HepG2 (cell line): Measurements from ENCODE around the gene DDN. TPM values are rescaled to one million over a fixed set of nuclear protein-coding genes. Genes with fewer than 3 reads are reported as not detected.

Source experiments
- polyA plus RNA-seq, 8 experiments: library from polyadenylated mRNA; depleted of rRNA in 3 of 8; stranded (reverse) in 7 of 8; unstranded in 1 of 8; fragments of >200 nt; fragmentation: Illumina TruSeq in 4 of 8; extraction: Trizol in 4 of 8; gene quantifications; 2 replicates each; pipeline versions ENCODE4 v1.2.1 to v1.2.3, GENCODE V29; 2011 to 2016; ENCODE audit warnings: low read depth in 4 of 8, missing spikeins in 1 of 8, mixed read lengths in 1 of 8; ENCODE audit not compliant: insufficient read depth in 1 of 8
- small RNA-seq, 3 experiments: library from RNA; depleted of rRNA; stranded (forward); fragments of <200 nt; gene quantifications; one replicate each; pipeline ENCODE3, GENCODE V24; 2012; ENCODE audit warnings: low read depth in 2 of 3, low replicate concordance in 1 of 3; ENCODE audit not compliant: insufficient read length in 3 of 3, insufficient read depth in 2 of 3
- total RNA-seq, 5 experiments: library from RNA; depleted of rRNA; stranded (reverse); fragments of >200 nt; fragmentation: Illumina TruSeq; extraction: Trizol; gene quantifications; 2 replicates each; pipeline ENCODE4 v1.2.3, GENCODE V29; 2016; ENCODE audit warnings: low read depth in 1 of 5

Gene DDN
- total and polyA plus RNA-seq, 2 of the 13 experiments (the other 11 are each of a cell fraction or from before 2014, with no cell fraction given), result 0.24 to 0.53 TPM

Small RNAs within 50 kb of the gene (small RNA-seq; reads per million reads assigned to genes)
- gene RNU6-940P, result 0 reads per million in 3 experiments

Other genes with a start within 250 kb of the DDN start
- 6.8 and 10.6 TPM in 2 replicates for gene ADCY6, start 210.3 kb downstream of the DDN start, total RNA-seq (2016; rRNA removed; fragmentation: Illumina TruSeq; extraction: Trizol)
- gene ADCY6, start 210.3 kb downstream of the DDN start, polyA plus RNA-seq (2011; rRNA removed), result 11.8 and 15.4 TPM in 2 replicates
- 0.29 TPM in 1 of 2 replicates, not detected in the other for gene CACNB3, start 180.9 kb downstream of the DDN start, total RNA-seq (2016; rRNA removed; fragmentation: Illumina TruSeq; extraction: Trizol)
- gene CACNB3, start 180.9 kb downstream of the DDN start, polyA plus RNA-seq (2011; rRNA removed), result 0.54 and 0.88 TPM in 2 replicates
- gene DDX23, start 147.2 kb downstream of the DDN start, total RNA-seq (2016; rRNA removed; fragmentation: Illumina TruSeq; extraction: Trizol), result 81.5 and 90.0 TPM in 2 replicates
- gene DDX23, start 147.2 kb downstream of the DDN start, polyA plus RNA-seq (2011; rRNA removed), result 35.7 and 42.2 TPM in 2 replicates
- 1.8 and 2.2 TPM in 2 replicates for gene RND1, start 133.5 kb downstream of the DDN start, total RNA-seq (2016; rRNA removed; fragmentation: Illumina TruSeq; extraction: Trizol)
- gene RND1, start 133.5 kb downstream of the DDN start, polyA plus RNA-seq (2011; rRNA removed), result 1.9 and 2.8 TPM in 2 replicates
- 6.0 and 15.5 TPM in 2 replicates for gene FKBP11, start 73.9 kb downstream of the DDN start, total RNA-seq (2016; rRNA removed; fragmentation: Illumina TruSeq; extraction: Trizol)
- 19.4 and 24.2 TPM in 2 replicates for gene FKBP11, start 73.9 kb downstream of the DDN start, polyA plus RNA-seq (2011; rRNA removed)
- gene ARF3, start 41.9 kb downstream of the DDN start, total RNA-seq (2016; rRNA removed; fragmentation: Illumina TruSeq; extraction: Trizol), result 48.4 and 53.8 TPM in 2 replicates
- 57.9 and 60.0 TPM in 2 replicates for gene ARF3, start 41.9 kb downstream of the DDN start, polyA plus RNA-seq (2011; rRNA removed)
- gene WNT10B, start 27.6 kb downstream of the DDN start, total RNA-seq (2016; rRNA removed; fragmentation: Illumina TruSeq; extraction: Trizol), result 0.09 TPM in 1 of 2 replicates, not detected in the other
- gene WNT10B, start 27.6 kb downstream of the DDN start, polyA plus RNA-seq (2011; rRNA removed), result 0.05 and 0.12 TPM in 2 replicates
- not detected in 2 replicates for gene WNT1, start 21.1 kb downstream of the DDN start, total RNA-seq (2016; rRNA removed; fragmentation: Illumina TruSeq; extraction: Trizol)
- not detected in 2 replicates for gene WNT1, start 21.1 kb downstream of the DDN start, polyA plus RNA-seq (2011; rRNA removed)
- gene PRKAG1, start 19.4 kb upstream of the DDN start, total RNA-seq (2016; rRNA removed; fragmentation: Illumina TruSeq; extraction: Trizol), result 32.8 and 37.6 TPM in 2 replicates
- gene PRKAG1, start 19.4 kb upstream of the DDN start, polyA plus RNA-seq (2011; rRNA removed), result 21.2 and 26.1 TPM in 2 replicates
- gene KMT2D, start 61.4 kb upstream of the DDN start, total RNA-seq (2016; rRNA removed; fragmentation: Illumina TruSeq; extraction: Trizol), result 10.4 and 25.7 TPM in 2 replicates
- gene KMT2D, start 61.4 kb upstream of the DDN start, polyA plus RNA-seq (2011; rRNA removed), result 8.1 and 8.2 TPM in 2 replicates
- gene RHEBL1, start 70.6 kb upstream of the DDN start, total RNA-seq (2016; rRNA removed; fragmentation: Illumina TruSeq; extraction: Trizol), result 1.4 and 1.6 TPM in 2 replicates
- gene RHEBL1, start 70.6 kb upstream of the DDN start, polyA plus RNA-seq (2011; rRNA removed), result 2.5 and 2.9 TPM in 2 replicates
- gene DHH, start 95.4 kb upstream of the DDN start, total RNA-seq (2016; rRNA removed; fragmentation: Illumina TruSeq; extraction: Trizol), result not detected in 2 replicates
- not detected in 2 replicates for gene DHH, start 95.4 kb upstream of the DDN start, polyA plus RNA-seq (2011; rRNA removed)
- gene LMBR1L, start 111.5 kb upstream of the DDN start, total RNA-seq (2016; rRNA removed; fragmentation: Illumina TruSeq; extraction: Trizol), result 7.3 and 12.2 TPM in 2 replicates
- gene LMBR1L, start 111.5 kb upstream of the DDN start, polyA plus RNA-seq (2011; rRNA removed), result 65.9 and 79.6 TPM in 2 replicates
- 1,275 and 1,742 TPM in 2 replicates for gene TUBA1B, start 132.0 kb upstream of the DDN start, total RNA-seq (2016; rRNA removed; fragmentation: Illumina TruSeq; extraction: Trizol)
- gene TUBA1B, start 132.0 kb upstream of the DDN start, polyA plus RNA-seq (2011; rRNA removed), result 1,008 and 1,353 TPM in 2 replicates
- gene TUBA1A, start 189.7 kb upstream of the DDN start, total RNA-seq (2016; rRNA removed; fragmentation: Illumina TruSeq; extraction: Trizol), result 20.7 and 24.4 TPM in 2 replicates
- 24.8 and 35.5 TPM in 2 replicates for gene TUBA1A, start 189.7 kb upstream of the DDN start, polyA plus RNA-seq (2011; rRNA removed)